ENCODE measurements around the gene TEDDM1.

DNA sequence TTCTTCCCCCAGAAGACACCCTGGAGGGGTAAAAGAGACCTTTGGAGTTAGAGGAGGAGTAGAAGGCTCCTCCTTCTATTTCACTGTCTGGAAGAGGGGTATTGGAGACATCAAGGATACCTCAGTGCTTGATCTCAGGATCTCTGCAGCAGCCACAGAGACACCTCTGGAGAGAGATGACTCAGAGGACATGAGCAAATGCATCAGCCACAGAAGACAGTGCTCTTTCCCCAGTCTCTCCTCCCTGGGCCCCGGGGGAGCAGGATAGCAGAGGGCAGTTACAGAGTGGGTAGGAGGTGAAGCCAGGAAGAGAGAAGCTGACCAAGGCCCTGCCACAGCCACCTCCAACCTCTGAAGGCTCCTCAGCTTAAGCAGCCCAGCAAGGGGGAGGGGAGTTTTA, 15.3 kb upstream of the TEDDM1 start:
- no peak for TF ChIP-seq POLR2A (IDR thresholded peaks at IDR 0.05)
- TF ChIP-seq, protein P1, sequence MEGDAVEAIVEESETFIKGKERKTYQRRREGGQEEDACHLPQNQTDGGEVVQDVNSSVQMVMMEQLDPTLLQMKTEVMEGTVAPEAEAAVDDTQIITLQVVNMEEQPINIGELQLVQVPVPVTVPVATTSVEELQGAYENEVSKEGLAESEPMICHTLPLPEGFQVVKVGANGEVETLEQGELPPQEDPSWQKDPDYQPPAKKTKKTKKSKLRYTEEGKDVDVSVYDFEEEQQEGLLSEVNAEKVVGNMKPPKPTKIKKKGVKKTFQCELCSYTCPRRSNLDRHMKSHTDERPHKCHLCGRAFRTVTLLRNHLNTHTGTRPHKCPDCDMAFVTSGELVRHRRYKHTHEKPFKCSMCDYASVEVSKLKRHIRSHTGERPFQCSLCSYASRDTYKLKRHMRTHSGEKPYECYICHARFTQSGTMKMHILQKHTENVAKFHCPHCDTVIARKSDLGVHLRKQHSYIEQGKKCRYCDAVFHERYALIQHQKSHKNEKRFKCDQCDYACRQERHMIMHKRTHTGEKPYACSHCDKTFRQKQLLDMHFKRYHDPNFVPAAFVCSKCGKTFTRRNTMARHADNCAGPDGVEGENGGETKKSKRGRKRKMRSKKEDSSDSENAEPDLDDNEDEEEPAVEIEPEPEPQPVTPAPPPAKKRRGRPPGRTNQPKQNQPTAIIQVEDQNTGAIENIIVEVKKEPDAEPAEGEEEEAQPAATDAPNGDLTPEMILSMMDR (IDR thresholded peaks at IDR 0.05): no peak

Measured in right lobe of liver (tissue), 4 donors.